HUES64 (cell line): ENCODE data around the gene TNS3.

Experiments
- H3K27ac ChIP-seq: 2 replicates; pipeline ENCODE4 v1.7.0; 2013; ENCODE audit warnings: low read depth, low read length, inconsistent platforms
- H3K27me3 ChIP-seq: 2 replicates; pipeline ENCODE4 v1.6.1; 2013; ENCODE audit warnings: mild to moderate bottlenecking, low read length; ENCODE audit not compliant: insufficient read depth
- H3K36me3 ChIP-seq: 2 replicates; pipeline ENCODE4 v1.6.1; 2013; ENCODE audit warnings: mild to moderate bottlenecking, low read length; ENCODE audit not compliant: insufficient read depth
- H3K4me1 ChIP-seq: 2 replicates; pipeline ENCODE4 v1.6.1; 2013; ENCODE audit warnings: mild to moderate bottlenecking, low read length, moderate library complexity; ENCODE audit not compliant: insufficient read depth
- H3K4me3 ChIP-seq: 2 replicates; pipeline ENCODE4 v1.5.1; 2013; ENCODE audit warnings: mild to moderate bottlenecking, low read length, moderate library complexity
- H3K9ac ChIP-seq: 2 replicates; pipeline ENCODE4 v1.6.1; 2013; ENCODE audit warnings: mild to moderate bottlenecking, low read depth, low read length
- H3K9me3 ChIP-seq: 2 replicates; pipeline ENCODE4 v1.6.1; 2013; ENCODE audit warnings: low read depth, low read length; ENCODE audit not compliant: insufficient read depth
- WGBS: fragments of 150-250, 120-280 bp; methylation state at CpG from one replicate; pipeline ENCODE4 v1.1.7; 2013; ENCODE audit warnings: missing lambda C conversion rate; 5-methylcytosine and 5-hydroxymethylcytosine counted together

TNS3 gene

DNA sequence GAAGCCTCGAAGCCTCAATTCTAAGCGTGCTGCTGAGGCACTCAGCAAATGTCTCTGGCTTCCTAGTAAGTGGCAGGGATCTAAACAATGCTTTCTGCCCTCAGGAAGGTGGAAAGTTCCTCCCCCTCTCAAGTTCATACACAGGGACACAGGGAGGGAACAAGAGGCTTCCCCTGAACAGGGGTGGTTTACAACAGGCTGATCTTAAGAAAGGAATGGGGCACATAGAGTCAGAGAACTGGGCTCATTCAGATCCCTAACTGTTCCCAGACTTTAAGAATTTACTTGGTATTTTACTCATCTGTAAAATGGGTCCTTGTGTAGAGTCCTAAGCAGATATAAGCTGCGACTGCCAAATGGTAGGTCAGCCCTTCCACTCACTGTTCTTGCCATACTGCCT is 2.5 kb downstream of the TNS3 start:
- peaks cover 31% of the 10 kb centered on the region for H3K4me1 ChIP-seq
- H3K27me3 ChIP-seq, result peaks cover 19% of the 10 kb centered on the region
- no peaks in the 10 kb centered on the region for H3K9me3 ChIP-seq
- WGBS, result 69% methylated on average over 3 of the region's 3 CpGs
- no peak overlapping the region for H3K4me3 ChIP-seq
- H3K27ac ChIP-seq, result no peak overlapping the region
- no peak overlapping the region for H3K9ac ChIP-seq
- H3K36me3 ChIP-seq, result no peaks in the 10 kb centered on the region; the same call in 1 of the 2 replicates

DNA sequence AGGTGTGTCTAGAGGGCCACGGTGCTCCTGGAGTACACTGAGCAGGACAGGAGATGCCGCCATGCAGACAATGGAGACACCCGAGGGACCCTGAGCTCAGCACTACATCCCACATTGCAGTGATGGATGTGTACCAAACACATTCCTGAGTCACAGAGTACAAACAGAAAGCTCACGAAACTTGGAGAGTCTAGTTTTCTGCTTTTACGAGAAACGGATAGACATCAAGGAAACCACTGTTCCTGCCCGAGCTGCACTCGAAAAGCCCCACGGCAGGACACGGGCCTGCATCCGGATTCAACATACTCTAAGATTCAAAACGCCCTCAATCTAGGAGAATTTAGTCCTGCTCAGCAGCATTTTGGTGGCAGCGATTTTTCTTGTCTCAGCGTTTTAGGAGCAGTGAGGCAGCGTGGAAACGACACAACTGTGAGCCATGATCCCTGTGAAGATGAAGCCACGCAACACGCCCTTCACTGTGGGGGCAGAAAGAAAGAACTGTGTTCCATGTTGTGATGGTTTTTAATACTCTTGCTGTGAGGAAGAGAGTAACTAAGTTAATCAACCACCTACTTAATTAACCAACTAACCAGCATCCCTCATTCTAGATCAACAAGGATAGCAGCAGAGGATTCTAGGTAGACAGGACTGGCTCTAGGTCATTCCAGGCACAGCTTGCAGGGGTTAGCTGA is 3.2 kb downstream of the TNS3 start:
- no peaks in the 10 kb centered on the region for H3K9me3 ChIP-seq
- H3K27ac ChIP-seq, result no peak overlapping the region
- no peak overlapping the region for H3K9ac ChIP-seq
- H3K4me3 ChIP-seq, result no peak overlapping the region
- peaks cover 36% of the 10 kb centered on the region for H3K4me1 ChIP-seq
- WGBS, result 95% methylated on average over 18 of the region's 18 CpGs
- peaks cover 17% of the 10 kb centered on the region for H3K27me3 ChIP-seq
- H3K36me3 ChIP-seq, result no peaks in the 10 kb centered on the region; the same call in 1 of the 2 replicates

DNA sequence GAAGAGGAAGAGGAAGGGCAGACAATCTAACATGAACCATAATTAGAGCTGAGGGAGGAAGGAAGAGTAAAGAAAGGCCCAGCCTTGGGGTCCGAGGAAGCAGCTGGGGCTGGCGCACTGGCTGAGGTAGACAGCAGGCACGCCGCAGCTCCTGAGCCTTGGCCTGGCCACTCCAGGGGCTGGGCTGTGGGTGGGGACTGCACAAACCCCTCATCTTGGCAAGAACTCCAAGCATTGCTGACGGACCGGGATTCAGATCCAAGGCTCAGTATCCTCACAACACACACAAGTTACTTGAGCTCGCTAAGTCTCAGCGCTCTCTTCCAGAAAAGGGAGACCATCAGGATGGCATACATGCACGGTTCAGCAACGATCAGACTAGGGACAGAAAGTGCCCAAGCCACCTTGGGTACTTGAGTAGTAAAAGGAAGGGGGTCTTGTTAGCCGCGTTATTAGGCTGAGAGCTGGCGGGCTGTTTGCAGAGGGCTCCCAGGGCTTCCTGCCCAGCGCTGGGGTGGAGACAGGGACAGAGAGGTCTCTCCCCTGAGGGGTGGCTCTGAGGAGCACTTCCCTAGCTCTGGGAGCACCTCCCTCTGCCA is 4.5 kb downstream of the TNS3 start:
- Histone ChIP-seq H3K4me3 (no peak overlapping the region), H3K9me3 (no peaks in the 10 kb centered on the region), H3K4me1 (peaks cover 40% of the 10 kb centered on the region), H3K36me3 (no peaks in the 10 kb centered on the region; the same call in 1 of the 2 replicates), H3K27me3 (peaks cover 4% of the 10 kb centered on the region), H3K9ac (no peak overlapping the region), H3K27ac (no peak overlapping the region)
- 91% methylated on average over 14 of the region's 14 CpGs for WGBS

DNA sequence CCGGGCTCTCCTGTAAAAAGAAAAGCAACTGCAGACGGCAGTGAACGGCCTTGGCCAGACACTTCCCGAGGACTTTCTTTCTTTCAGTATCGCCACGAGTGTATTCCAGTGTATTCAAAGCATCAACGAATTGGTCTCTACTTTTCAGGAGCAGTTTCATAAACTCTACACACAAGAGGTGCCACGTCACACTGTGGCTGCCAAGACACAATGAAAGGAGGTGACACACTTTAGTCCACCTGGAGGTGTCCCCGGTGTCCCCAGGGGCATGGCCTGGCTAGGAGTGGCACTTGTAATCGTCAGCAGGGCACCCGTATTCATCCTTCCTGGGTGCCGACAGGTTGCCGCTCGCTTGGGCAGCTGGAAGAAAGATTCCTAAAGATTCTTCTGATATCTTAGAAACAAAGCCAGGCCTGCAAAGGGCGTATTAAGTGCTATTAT is 5.0 kb downstream of the TNS3 start:
- no peaks in the 10 kb centered on the region for H3K27me3 ChIP-seq
- no peak overlapping the region; the same call in 1 of the 2 replicates for H3K27ac ChIP-seq
- H3K4me1 ChIP-seq, result peaks cover 43% of the 10 kb centered on the region
- no peaks in the 10 kb centered on the region for H3K9me3 ChIP-seq
- no peak overlapping the region for H3K4me3 ChIP-seq
- no peaks in the 10 kb centered on the region; the same call in 1 of the 2 replicates for H3K36me3 ChIP-seq
- H3K9ac ChIP-seq, result no peak overlapping the region
- 93% methylated on average over 15 of the region's 15 CpGs for whole genome bisulfite sequencing

DNA sequence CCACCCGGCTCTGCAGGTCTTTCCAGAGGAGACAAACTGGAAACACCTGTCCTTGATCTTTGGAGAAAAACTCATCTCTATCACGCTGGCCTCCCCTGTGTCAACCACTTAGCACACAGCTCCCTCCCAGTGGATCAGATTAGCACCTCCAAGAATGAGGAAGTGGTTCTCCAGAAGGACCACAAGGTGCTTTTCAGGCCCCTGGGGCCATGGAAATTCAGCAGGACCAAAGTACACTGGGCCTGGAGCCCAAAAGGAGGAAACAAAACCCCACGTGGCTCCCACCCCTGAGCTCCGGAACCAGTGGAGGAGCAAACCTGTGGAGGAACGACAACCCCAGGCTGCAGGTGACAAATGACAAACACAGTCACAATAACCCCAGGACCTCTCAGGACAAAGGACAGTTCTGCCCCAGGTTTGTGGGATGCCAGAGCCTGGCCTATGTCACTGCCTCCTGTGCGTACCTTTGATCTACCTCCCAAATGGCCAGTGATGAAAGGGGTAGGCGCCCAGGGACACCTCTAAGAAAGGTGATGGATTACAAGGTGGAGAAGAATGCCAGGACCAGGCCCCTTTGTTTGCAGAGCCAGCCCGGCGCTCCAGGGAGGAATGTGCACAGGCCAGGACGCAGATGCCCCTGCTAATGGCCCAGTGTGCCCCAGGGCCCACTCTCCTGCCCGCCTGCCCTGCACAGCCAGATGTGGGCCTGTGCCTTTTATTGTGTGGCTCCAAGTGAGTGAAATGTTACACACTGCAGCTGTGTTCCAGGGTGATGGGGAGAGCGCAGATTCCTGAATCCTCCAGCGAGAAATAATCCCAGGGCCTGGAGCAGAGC is 5.7 kb downstream of the TNS3 start:
- Histone ChIP-seq H3K27ac (no peak overlapping the region; the same call in 1 of the 2 replicates), H3K36me3 (no peaks in the 10 kb centered on the region; the same call in 1 of the 2 replicates), H3K4me1 (peaks cover 47% of the 10 kb centered on the region), H3K9me3 (no peaks in the 10 kb centered on the region), H3K27me3 (no peaks in the 10 kb centered on the region), H3K4me3 (no peak overlapping the region), H3K9ac (no peak overlapping the region)
- 84% methylated on average over 13 of the region's 13 CpGs for WGBS

DNA sequence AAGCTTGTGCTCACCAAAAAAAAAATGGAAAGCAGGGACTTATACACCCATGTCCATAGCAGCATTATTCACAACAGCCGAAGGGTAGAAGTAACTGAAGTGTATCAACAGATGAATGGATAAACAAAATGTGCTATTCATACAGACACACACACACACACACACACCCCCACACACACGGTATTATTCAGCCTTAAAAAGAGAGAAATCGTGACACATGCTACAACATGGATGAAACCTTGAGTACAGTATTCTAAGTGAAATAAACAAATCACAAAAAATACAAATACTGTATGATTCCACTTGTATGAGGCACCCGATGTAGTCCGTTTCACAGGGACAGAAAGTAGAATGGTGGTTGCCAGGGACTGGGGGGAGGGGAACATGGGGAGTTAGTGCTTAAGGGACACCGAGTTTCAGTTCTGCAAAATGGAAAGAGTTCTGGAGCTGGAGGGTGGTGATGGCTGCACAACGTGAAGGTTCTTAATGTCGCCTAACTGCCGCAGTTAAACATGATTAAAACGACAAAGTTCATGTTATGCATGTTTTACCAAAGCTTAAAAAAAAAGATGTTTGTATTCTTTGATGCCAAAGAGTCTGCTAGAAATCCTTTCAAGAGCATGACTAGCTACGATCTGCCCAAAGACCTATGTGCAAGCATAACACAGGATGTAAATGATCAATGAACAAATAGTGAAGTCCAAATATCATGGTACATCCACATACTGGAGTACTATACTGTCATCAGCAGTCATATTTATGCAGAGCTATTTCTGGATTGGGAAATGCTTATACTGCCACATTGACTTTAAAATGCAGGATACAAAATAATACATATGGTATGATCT is 7.2 kb downstream of the TNS3 start:
- Histone ChIP-seq H3K4me1 (peaks cover 40% of the 10 kb centered on the region), H3K27me3 (no peaks in the 10 kb centered on the region), H3K36me3 (no peaks in the 10 kb centered on the region; the same call in 1 of the 2 replicates), H3K27ac (no peak overlapping the region), H3K9me3 (no peaks in the 10 kb centered on the region), H3K4me3 (no peak overlapping the region), H3K9ac (no peak overlapping the region)
- 92% methylated on average over 9 of the region's 11 CpGs for WGBS

DNA sequence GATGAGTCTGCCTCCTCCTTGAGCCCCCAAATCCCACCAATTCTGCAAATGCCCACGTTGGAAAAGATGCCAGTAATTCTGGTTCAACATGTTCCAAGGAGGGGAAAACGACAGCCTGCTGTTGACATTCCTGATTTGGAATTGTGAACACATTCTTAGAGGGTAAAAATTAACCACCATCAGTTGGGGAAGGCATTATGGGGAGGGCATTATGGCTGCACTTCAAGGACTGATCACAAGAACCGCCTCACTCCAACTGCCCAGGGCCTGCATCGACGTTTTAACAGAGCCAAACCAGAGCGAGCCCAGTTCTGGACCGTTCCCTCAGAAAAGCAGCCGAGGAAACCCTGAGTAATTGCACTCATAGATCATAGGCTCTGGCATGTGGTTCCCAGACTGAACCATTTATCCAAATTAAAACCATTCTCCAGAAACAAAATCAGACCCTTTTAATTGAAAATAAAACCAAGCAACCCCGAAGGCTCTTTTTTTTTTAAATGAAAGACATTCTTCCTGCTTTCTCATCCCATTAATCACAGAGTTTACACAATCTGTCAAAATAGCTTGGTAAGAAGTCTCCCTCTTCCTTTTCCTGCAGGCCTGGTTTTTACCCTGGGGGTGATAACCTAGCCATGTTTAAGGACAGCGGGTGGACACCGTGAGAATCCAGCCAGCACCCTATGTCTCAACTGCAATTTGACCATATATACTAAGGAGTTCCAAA is 8.0 kb downstream of the TNS3 start:
- H3K36me3 ChIP-seq, result no peaks in the 10 kb centered on the region
- no peak overlapping the region for H3K27ac ChIP-seq
- H3K4me1 ChIP-seq, result peaks cover 34% of the 10 kb centered on the region
- no peak overlapping the region for H3K9ac ChIP-seq
- no peaks in the 10 kb centered on the region for H3K27me3 ChIP-seq
- no peak overlapping the region for H3K4me3 ChIP-seq
- no peaks in the 10 kb centered on the region for H3K9me3 ChIP-seq
- 91% methylated on average over 11 of the region's 11 CpGs for WGBS

DNA sequence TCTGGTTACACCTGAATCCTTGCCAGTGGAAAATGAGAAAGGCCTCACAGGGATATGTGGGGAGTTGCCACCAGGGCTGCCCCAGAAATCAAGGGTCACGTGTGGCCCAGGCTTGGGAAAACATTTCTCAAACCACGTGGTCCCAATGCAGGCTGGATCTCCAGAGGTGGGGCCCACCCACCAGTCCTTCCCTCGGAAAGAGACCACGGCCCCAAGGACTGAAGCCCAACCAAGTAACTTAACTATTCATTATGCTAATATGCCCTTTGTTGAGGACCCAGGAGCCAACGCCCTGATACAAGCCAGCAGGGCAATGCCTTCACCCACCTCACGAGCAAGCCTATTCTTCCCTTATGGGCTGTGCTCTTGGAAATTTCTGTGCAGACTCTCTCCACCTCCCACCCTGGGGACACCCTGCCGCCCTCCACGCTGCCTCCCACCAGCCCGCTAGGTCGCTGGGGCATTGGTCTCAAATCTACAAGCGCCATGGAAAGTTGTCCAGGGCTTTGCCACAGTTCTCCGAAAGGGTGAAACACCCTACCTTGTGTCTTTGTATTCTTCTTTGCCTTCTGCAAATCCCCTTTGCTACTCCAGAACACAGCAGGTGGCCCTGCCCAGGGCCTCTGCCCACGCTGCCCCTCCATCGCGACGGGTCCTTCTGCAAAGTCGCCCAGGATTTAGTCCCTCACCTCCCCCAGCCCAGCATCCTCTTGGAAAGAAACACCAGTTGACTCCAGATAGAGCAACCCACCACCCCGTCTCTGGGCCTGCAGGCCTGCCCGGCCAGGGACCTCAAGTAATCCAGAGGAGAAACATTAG is 8.8 kb downstream of the TNS3 start:
- Histone ChIP-seq H3K9ac (no peak overlapping the region), H3K9me3 (no peaks in the 10 kb centered on the region), H3K4me1 (peaks cover 34% of the 10 kb centered on the region), H3K27me3 (no peaks in the 10 kb centered on the region), H3K36me3 (no peaks in the 10 kb centered on the region), H3K4me3 (no peak overlapping the region), H3K27ac (no peak overlapping the region)
- WGBS, result 61% methylated on average over 19 of the region's 19 CpGs

DNA sequence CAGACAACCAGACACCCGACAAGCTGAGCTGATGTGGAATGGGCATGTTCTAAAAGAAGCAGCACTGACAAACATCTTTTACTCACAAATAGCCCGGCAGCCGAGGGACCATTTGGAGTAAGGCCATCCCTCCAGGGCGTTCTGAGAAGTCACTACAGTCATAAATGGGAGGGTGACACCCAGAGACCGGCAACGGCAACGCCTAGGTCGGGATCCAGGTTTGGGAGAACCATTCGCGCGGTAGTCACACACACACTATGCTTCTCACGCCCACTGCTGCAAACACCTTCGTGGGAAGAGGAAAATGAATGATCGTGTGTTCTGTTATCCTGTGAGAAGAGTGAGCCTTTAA is 9.8 kb downstream of the TNS3 start:
- Histone ChIP-seq H3K4me1 (peaks cover 34% of the 10 kb centered on the region), H3K27me3 (no peaks in the 10 kb centered on the region), H3K27ac (no peak overlapping the region), H3K36me3 (no peaks in the 10 kb centered on the region), H3K4me3 (no peak overlapping the region), H3K9me3 (no peaks in the 10 kb centered on the region), H3K9ac (no peak overlapping the region)
- WGBS, result 94% methylated on average over 12 of the region's 14 CpGs
